Measurements from ENCODE around the gene OTUB1. TPM values are rescaled to one million over a fixed set of nuclear protein-coding genes. Genes with fewer than 3 reads are reported as not detected.

Gene OTUB1
- total RNA-seq, 1 experiment from 2014 or later: 136 TPM

DNA sequence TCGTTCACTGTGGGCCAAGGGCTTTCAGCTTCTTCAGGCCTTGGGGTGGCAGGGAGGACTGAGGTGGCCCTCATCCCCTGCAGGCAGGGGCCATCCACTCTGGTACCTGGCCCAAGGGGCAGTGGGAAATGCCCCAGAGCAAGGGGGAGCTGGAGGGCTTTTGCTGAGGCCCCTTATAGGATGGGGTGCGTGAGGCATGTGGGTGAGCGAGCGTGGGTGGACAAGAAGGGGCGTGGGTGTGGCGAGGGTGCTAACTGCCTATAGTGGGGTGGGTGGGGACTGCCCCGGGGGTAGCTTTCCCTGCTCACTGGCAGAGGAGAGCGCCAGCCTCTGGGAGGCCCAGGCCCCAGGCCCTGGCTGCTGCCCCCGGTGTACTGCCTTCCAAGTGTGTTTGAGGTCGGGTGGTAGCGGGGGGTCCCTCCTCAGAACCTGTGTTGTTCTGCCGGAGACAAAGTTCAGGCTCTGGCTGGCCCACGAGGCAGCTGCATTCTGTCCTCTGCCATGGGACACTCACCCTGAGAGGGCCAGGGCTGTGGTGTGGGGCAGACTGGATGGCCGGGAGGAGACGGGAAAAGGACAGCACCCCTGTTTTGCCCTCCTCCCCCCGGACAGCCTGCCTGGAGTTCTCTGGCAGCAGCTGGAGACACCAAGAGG is 52.9 kb downstream of the OTUB1 start:
- peaks cover 14% of the 10 kb centered on the region for H3K27me3 ChIP-seq (replicated peaks; ENCODE audit: insufficient read depth, low read depth, low read length, poor library complexity)
- TF ChIP-seq EZH2 (IDR thresholded peaks at IDR 0.05; ENCODE audit: borderline replicate concordance, low read depth, low read length, poor library complexity, severe bottlenecking): no peak
- TF ChIP-seq, protein P1, sequence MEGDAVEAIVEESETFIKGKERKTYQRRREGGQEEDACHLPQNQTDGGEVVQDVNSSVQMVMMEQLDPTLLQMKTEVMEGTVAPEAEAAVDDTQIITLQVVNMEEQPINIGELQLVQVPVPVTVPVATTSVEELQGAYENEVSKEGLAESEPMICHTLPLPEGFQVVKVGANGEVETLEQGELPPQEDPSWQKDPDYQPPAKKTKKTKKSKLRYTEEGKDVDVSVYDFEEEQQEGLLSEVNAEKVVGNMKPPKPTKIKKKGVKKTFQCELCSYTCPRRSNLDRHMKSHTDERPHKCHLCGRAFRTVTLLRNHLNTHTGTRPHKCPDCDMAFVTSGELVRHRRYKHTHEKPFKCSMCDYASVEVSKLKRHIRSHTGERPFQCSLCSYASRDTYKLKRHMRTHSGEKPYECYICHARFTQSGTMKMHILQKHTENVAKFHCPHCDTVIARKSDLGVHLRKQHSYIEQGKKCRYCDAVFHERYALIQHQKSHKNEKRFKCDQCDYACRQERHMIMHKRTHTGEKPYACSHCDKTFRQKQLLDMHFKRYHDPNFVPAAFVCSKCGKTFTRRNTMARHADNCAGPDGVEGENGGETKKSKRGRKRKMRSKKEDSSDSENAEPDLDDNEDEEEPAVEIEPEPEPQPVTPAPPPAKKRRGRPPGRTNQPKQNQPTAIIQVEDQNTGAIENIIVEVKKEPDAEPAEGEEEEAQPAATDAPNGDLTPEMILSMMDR (conservative IDR thresholded peaks at IDR 0.05; ENCODE audit: low read depth, low read length): no peak
- H3K4me1 ChIP-seq (ENCODE audit: insufficient read depth, low read length, poor library complexity, severe bottlenecking): peaks cover 25% of the 10 kb centered on the region
- H3K4me3 ChIP-seq (ENCODE audit: low read depth, low read length, poor library complexity, severe bottlenecking): no peak overlapping the region
- H3K36me3 ChIP-seq (ENCODE audit: insufficient read depth, low read length, poor library complexity, severe bottlenecking): no peaks in the 10 kb centered on the region
- no peak for DNase-seq (ENCODE audit: low spot score)
- H3K27ac ChIP-seq (ENCODE audit: low read depth, low read length, poor library complexity, severe bottlenecking): no peak overlapping the region
- ChIA-PET POLR2A (ENCODE audit: low non-redundant PET) (no interaction called here), CTCF (interaction anchor here (0.6 kb wide), 1 partner anchor 10 kb away, joined by 3 read pairs; no protein-coding TSS in a partner anchor)
- BruUV-seq (replicated peaks): no TSS peak
- intact Hi-C loops (cut with micrococcal nuclease; ENCODE audit: unreplicated experiment): no loop called here
- H3K9me3 ChIP-seq (ENCODE audit: low read depth, low read length, poor library complexity, severe bottlenecking): no peaks in the 10 kb centered on the region

DNA sequence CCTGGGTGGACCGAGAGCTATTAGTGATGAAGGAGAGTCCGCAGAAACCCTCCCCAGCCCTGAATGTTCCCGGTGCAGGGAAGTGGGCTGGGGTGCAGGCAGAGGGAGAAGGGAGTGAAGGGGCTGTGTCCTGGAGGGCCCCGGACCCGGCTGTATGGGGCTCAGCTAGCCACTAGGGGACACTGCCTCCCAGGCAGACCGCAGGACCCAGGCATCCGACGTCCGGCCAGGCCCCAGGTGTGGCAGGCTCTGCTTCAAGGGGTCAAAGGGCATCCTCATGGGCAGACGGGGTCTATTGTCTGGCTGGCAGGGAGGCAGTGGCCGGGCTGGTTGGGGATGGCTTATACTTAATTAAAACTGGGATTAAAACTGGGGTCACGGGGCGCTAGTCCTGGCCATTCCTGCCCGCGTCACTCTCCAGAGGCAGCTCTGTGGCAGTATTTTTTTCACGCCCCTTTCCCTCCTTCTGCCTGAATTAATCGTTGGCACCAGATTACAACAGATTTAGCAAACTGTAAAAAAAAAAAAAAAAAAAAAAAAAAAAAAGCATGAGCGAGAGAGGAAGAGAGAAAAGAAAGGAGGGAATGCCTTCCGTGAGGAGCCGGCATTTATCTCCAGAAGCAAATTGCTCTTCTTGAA is 54.6 kb downstream of the OTUB1 start:
- no peak for TF ChIP-seq EZH2 (IDR thresholded peaks at IDR 0.05; ENCODE audit: borderline replicate concordance, low read depth, low read length, poor library complexity, severe bottlenecking)
- TF ChIP-seq, protein P1 (conservative IDR thresholded peaks at IDR 0.05; ENCODE audit: low read depth, low read length): peak; percentile 45
- H3K36me3 ChIP-seq (ENCODE audit: insufficient read depth, low read length, poor library complexity, severe bottlenecking): no peaks in the 10 kb centered on the region
- intact Hi-C loops (cut with micrococcal nuclease; ENCODE audit: unreplicated experiment): no loop called here
- CTCF ChIA-PET: no interaction called here
- POLR2A ChIA-PET (ENCODE audit: low non-redundant PET): no interaction called here
- H3K27ac ChIP-seq (ENCODE audit: low read depth, low read length, poor library complexity, severe bottlenecking): no peak overlapping the region
- BruUV-seq (replicated peaks): no TSS peak
- no peaks in the 10 kb centered on the region for H3K9me3 ChIP-seq (ENCODE audit: low read depth, low read length, poor library complexity, severe bottlenecking)
- H3K27me3 ChIP-seq (replicated peaks; ENCODE audit: insufficient read depth, low read depth, low read length, poor library complexity): peaks cover 6% of the 10 kb centered on the region
- DNase-seq (ENCODE audit: low spot score): peak; percentile 41
- peaks cover 28% of the 10 kb centered on the region for H3K4me1 ChIP-seq (ENCODE audit: insufficient read depth, low read length, poor library complexity, severe bottlenecking)
- H3K4me3 ChIP-seq (ENCODE audit: low read depth, low read length, poor library complexity, severe bottlenecking): no peak overlapping the region

DNA sequence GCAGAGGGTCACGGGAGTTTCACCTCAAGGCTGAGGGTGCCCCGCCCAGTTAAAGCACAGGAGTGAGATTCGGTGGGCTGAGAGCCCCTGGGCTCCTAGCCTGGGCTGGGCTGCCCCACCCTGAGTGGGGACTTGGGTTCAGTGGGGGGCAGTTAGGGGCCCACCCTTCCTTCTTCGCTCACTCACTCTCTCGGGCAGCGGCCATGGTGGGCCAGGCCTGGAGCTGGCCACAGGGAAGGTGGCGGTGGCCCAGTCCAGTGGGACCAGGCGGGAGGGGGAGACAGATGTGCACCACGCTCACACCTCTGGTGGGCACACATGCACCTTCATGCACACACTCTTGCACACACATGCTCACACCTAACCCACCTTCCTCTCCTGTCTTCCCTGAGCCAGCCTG is 55.6 kb downstream of the OTUB1 start:
- POLR2A ChIA-PET (ENCODE audit: low non-redundant PET): no interaction called here
- intact Hi-C loops (cut with micrococcal nuclease; ENCODE audit: unreplicated experiment): no loop called here

More for the DNA sequence above, 55.6 kb downstream of the OTUB1 start:
- CTCF ChIA-PET: interaction anchor here (0.6 kb wide), 1 partner anchor 18 kb away, joined by 4 read pairs; no protein-coding TSS in a partner anchor
- Histone ChIP-seq H3K36me3 (ENCODE audit: insufficient read depth, low read length, poor library complexity, severe bottlenecking) (no peaks in the 10 kb centered on the region), H3K27ac (ENCODE audit: low read depth, low read length, poor library complexity, severe bottlenecking) (no peak overlapping the region), H3K4me3 (ENCODE audit: low read depth, low read length, poor library complexity, severe bottlenecking) (no peak overlapping the region), H3K9me3 (ENCODE audit: low read depth, low read length, poor library complexity, severe bottlenecking) (no peaks in the 10 kb centered on the region), H3K27me3 (replicated peaks; ENCODE audit: insufficient read depth, low read depth, low read length, poor library complexity) (no peaks in the 10 kb centered on the region), H3K4me1 (ENCODE audit: insufficient read depth, low read length, poor library complexity, severe bottlenecking) (peaks cover 23% of the 10 kb centered on the region)
- no peak for DNase-seq (ENCODE audit: low spot score)
- no TSS peak for BruUV-seq (replicated peaks)
- TF ChIP-seq, protein P1 (conservative IDR thresholded peaks at IDR 0.05; ENCODE audit: low read depth, low read length): no peak
- no peak for TF ChIP-seq EZH2 (IDR thresholded peaks at IDR 0.05; ENCODE audit: borderline replicate concordance, low read depth, low read length, poor library complexity, severe bottlenecking)

Measured in A673 (cell line).